Measurements from ENCODE around the gene MGAT4C.

Gene MGAT4C

DNA sequence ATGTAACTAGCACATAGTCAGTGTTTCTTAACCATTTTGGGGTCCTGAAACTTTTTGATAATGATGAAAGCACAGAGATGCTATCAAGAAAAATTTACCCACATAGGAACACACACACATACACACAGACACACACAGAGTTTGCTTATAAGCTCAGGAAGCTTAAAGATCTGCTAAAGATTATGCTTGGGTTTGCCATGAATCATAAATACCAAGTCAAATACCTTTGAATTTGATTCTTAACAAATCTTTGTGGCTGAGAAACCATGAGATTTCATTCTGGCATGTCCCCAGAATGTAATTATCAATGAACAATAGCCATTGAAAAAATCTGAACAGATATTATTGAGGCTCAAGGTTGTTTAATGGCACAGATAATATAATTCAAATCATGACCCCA, 292.9 kb downstream of the MGAT4C start:
- no peak for DNase-seq

DNA sequence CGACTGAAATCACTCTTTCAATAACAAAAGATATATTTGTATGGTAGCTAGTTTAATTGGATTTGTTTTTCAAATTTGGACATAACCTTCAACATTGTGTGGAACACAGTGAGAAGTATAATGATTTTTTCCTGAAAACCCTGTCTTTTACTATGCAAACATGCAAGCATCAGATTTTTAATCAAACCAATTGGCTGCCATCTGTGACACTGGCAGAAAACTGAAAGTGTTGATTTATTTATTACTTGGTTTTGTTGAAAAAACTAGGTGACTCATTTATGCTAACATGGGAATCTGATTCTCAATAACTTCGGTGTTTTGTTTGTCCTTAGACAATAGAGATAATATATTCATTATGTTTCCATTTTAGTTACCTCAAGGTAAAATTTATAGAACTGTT, 300.1 kb downstream of the MGAT4C start:
- DNase-seq, result peak; percentile 74

GRCh38 chr12:85955127-85955526, 301.1 kb downstream of the MGAT4C start:
- no peak for DNase-seq

DNA sequence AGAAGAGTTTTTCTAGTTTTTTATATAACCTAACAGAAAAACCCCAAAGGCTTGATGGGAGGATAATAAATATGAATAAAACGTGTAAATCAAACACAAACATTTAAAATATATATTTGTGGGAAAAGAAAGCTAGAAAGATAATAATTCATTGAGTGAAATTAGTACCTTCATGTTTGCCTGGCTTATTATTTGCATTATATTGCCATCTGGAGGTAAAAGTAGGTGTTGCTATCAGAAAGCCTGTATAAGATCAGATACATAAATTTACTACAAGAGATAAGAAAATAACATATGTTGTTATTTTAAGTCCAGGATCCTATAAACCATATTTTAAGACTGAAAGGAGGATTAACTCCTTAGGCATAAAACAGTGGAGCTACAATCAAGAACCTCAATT, 304.4 kb downstream of the MGAT4C start:
- peak; percentile 10 for DNase-seq

- DNase-seq, result no peak
Observed at GRCh38 chr12:85949253-85949652, 306.9 kb downstream of the MGAT4C start.

- DNase-seq, result no peak
Observed at GRCh38 chr12:85948340-85948739, 307.9 kb downstream of the MGAT4C start.

- DNase-seq, result no peak
Observed at GRCh38 chr12:85947286-85947685, 308.9 kb downstream of the MGAT4C start.

- DNase-seq, result no peak
Observed at GRCh38 chr12:85946375-85946774, 309.8 kb downstream of the MGAT4C start.

DNA sequence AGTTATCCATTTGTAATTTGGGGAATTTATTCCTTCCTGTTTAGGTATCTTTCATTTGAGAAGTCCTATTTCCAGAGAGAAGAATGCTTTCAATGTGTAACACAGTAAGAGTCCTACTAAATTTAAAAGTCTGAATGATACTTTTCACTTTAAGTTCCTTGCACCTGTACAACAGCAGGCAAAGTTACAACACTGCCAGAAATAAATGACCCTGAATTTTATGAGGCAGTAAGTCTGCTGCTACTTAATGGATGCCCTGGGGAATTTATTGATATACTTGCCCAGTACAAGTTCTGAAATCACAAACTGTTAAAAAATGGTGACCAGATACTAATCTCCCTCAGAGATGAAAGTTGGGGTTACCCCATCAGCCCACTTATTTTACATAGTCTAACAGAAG, 329.0 kb downstream of the MGAT4C start:
- no peak for DNase-seq

- peak; percentile 18 for DNase-seq
Observed at GRCh38 chr12:85923767-85924331, 332.3 kb downstream of the MGAT4C start.

GRCh38 chr12:85920324-85920947, 335.8 kb downstream of the MGAT4C start:
- peak; percentile 32 for DNase-seq
